GM18502 (cell line): ENCODE measurements around the gene SLC26A8.
"Not testable (repeated sequence)": the region's sequence is repeated elsewhere in the genome, so short reads cannot be mapped to it uniquely, and the experiment has no call there.

Source experiments
- ATAC-seq: cut with Tn5 transposase; IDR thresholded peaks from one replicate; pipeline ENCODE4 v1.9.1; 2021; ENCODE audit warnings: mild to moderate bottlenecking; ENCODE audit not compliant: unreplicated experiment, poor library complexity

SLC26A8 gene

GRCh38 chr6:35955970-35956369, 68.5 kb downstream of the SLC26A8 start:
- ATAC-seq = no peak

GRCh38 chr6:35955521-35955920, 68.9 kb downstream of the SLC26A8 start:
- ATAC-seq = no peak

GRCh38 chr6:35955071-35955470, 69.4 kb downstream of the SLC26A8 start:
- no peak for ATAC-seq

- no peak for ATAC-seq
These were observed 70.1 kb downstream of the SLC26A8 start for GRCh38 chr6:35954333-35954732.

- no peak for ATAC-seq
These were observed 75.7 kb downstream of the SLC26A8 start for GRCh38 chr6:35948725-35949124.

GRCh38 chr6:35945650-35946025, 78.8 kb downstream of the SLC26A8 start:
- ATAC-seq = no peak

- ATAC-seq = no peak
These were observed 81.1 kb downstream of the SLC26A8 start for GRCh38 chr6:35943390-35943789.

GRCh38 chr6:35942355-35942754, 82.1 kb downstream of the SLC26A8 start:
- ATAC-seq = no peak

GRCh38 chr6:35941170-35941569, 83.3 kb downstream of the SLC26A8 start:
- ATAC-seq = not testable (repeated sequence)

GRCh38 chr6:35940014-35940413, 84.4 kb downstream of the SLC26A8 start:
- ATAC-seq = not testable (repeated sequence)

- not testable (repeated sequence) for ATAC-seq
These were observed 85.2 kb downstream of the SLC26A8 start for GRCh38 chr6:35939259-35939658.

GRCh38 chr6:35936681-35937359, 87.6 kb downstream of the SLC26A8 start:
- no peak for ATAC-seq

- no peak for ATAC-seq
These were observed 89.0 kb downstream of the SLC26A8 start for GRCh38 chr6:35935469-35935868.

GRCh38 chr6:35933844-35934243, 90.6 kb downstream of the SLC26A8 start:
- no peak for ATAC-seq

- ATAC-seq = not testable (repeated sequence)
These were observed 92.6 kb downstream of the SLC26A8 start for GRCh38 chr6:35931873-35932272.

GRCh38 chr6:35931120-35931561, 93.3 kb downstream of the SLC26A8 start:
- ATAC-seq = no peak

GRCh38 chr6:35929601-35930000, 94.8 kb downstream of the SLC26A8 start:
- ATAC-seq = no peak

GRCh38 chr6:35926509-35927215, 97.8 kb downstream of the SLC26A8 start:
- ATAC-seq = no peak

- no peak for ATAC-seq
These were observed 98.5 kb downstream of the SLC26A8 start for GRCh38 chr6:35925961-35926360.

- no peak for ATAC-seq
These were observed 100.3 kb downstream of the SLC26A8 start for GRCh38 chr6:35924146-35924545.

- no peak for ATAC-seq
These were observed 102.3 kb downstream of the SLC26A8 start for GRCh38 chr6:35922139-35922554.
